ENCODE results near the gene ABI3. TPM values are rescaled to one million over a fixed set of nuclear protein-coding genes. Genes with fewer than 3 reads are reported as not detected.

ABI3 gene
- total RNA-seq, 4 donors from 2014 or later, result 2.3 to 6.7 (median 3.0) TPM

DNA sequence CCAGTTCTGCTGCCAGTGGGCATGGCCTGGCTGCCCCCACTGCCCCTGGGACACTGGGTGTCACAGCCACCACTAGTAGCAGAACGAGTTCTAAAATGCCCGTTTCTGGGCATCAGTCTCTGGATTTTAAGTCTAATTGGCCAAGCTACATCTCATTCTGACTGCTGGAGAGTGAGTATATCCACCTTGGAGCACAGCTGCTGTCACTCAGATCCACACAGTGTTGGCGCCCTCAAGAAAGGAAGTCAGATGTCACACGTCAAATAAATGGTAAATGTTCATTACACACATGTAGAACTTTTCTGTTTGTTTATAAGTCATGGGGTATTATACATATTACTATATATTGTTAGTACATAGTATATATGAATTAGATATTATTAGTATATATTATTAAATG is 19.6 kb upstream of the ABI3 start:
- no peaks in the 10 kb centered on the region for H3K9me3 ChIP-seq
- H3K27me3 ChIP-seq, result no peaks in the 10 kb centered on the region
- no peaks in the 10 kb centered on the region for H3K36me3 ChIP-seq
- H3K4me1 ChIP-seq, result peaks cover 14% of the 10 kb centered on the region
- no peak for TF ChIP-seq POLR2A (IDR thresholded peaks at IDR 0.05)
- TF ChIP-seq, protein P1, sequence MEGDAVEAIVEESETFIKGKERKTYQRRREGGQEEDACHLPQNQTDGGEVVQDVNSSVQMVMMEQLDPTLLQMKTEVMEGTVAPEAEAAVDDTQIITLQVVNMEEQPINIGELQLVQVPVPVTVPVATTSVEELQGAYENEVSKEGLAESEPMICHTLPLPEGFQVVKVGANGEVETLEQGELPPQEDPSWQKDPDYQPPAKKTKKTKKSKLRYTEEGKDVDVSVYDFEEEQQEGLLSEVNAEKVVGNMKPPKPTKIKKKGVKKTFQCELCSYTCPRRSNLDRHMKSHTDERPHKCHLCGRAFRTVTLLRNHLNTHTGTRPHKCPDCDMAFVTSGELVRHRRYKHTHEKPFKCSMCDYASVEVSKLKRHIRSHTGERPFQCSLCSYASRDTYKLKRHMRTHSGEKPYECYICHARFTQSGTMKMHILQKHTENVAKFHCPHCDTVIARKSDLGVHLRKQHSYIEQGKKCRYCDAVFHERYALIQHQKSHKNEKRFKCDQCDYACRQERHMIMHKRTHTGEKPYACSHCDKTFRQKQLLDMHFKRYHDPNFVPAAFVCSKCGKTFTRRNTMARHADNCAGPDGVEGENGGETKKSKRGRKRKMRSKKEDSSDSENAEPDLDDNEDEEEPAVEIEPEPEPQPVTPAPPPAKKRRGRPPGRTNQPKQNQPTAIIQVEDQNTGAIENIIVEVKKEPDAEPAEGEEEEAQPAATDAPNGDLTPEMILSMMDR (IDR thresholded peaks at IDR 0.05), result no peak
- H3K27ac ChIP-seq, result no peak overlapping the region
- no peak for DNase-seq (ENCODE audit: low spot score in 2 of 2)
- H3K4me3 ChIP-seq, result no peak overlapping the region
- WGBS, result 37% methylated on average over 4 of the region's 4 CpGs

DNA sequence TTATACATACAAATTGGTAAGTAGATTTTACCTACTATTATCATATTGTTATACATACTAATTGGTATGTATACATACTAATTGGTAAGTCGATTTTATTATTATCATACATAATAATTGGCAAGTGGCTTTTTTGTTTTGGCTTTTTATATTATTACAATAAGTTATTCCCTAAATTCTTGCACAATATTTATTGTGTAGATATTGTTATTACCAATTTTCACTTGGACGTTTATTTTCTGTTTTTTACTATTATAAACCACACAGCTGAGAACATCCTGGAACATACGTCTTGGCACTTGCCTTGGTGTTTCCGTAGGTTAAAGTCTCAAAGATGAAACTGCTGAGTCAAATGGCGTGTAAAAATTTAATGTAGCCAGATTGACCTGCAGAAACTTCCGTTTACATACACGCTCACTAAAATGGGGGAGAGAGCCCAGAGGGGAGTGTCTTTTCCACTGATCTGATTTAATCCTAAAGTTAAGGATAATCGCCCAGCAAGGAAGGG is 19.0 kb upstream of the ABI3 start:
- TF ChIP-seq POLR2AphosphoS5 (IDR thresholded peaks at IDR 0.05) (no peak), POLR2A (IDR thresholded peaks at IDR 0.05) (no peak)
- TF ChIP-seq, protein P1 (IDR thresholded peaks at IDR 0.05), result no peak
- no peak for DNase-seq (ENCODE audit: low spot score in 2 of 2)

DNA sequence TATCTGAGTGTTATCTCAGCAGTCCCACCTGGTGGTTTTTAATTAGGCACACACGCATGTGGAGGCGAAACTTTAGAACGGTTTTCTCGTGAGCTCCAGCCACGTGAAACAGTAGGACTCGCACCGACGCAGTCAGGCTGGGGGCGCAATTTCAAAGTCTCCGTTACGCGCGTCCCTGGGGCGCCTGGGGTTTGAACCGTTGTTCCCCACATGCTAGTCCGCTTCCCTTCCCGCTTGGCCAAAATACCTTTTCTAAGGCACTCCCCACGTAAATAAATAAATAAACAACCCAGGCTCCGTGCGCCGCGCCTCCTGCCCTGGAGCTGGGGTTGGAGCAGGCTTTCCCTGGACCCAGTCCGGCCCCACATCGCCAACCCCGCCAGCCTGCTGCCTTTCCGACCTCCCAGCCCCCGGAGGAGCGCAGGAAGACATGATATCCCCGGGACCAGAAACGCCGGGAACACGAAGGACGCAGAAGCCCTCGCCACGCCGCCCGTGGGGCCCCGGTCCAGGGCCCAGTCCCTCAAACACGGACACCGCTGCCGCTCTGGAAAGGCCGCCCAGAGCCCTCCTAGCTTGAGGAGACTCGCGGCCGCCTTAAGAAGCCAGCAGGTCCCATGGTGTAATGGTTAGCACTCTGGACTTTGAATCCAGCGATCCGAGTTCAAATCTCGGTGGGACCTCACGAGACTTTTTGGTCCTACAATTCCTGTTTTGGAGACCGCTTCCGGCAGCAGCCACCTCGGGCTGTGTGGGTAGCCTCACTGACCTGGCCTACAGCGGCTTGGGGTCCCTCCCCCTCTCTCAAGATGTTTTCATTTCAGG is 18.4 kb upstream of the ABI3 start:
- H3K27ac ChIP-seq, result peak overlapping the region; percentile 98
- H3K4me1 ChIP-seq, result peaks cover 14% of the 10 kb centered on the region
- no peaks in the 10 kb centered on the region for H3K9me3 ChIP-seq
- H3K4me3 ChIP-seq, result peak overlapping the region; percentile 63
- H3K36me3 ChIP-seq, result no peaks in the 10 kb centered on the region
- H3K27me3 ChIP-seq, result no peaks in the 10 kb centered on the region
- DNase-seq (ENCODE audit: low spot score in 2 of 2), result peak; percentile 95 to 97
- TF ChIP-seq EP300 (IDR thresholded peaks at IDR 0.05) (no peak), POLR2AphosphoS5 (IDR thresholded peaks at IDR 0.05) (peak; percentile 28 to 85 (median 79))
- TF ChIP-seq, protein P1 (IDR thresholded peaks at IDR 0.05), result peak in 1 of 2 donors; percentile 2
- whole genome bisulfite sequencing, result under 1% methylated on average over 36 of the region's 53 CpGs

More for the DNA sequence above, 19.0 kb upstream of the ABI3 start:
- Histone ChIP-seq H3K36me3 (no peaks in the 10 kb centered on the region), H3K27me3 (no peaks in the 10 kb centered on the region), H3K9me3 (no peaks in the 10 kb centered on the region), H3K27ac (peak overlapping the region; percentile 98), H3K4me1 (peaks cover 14% of the 10 kb centered on the region), H3K4me3 (peak overlapping the region; percentile 63)
- WGBS, result 7% methylated on average over 8 of the region's 8 CpGs

DNA sequence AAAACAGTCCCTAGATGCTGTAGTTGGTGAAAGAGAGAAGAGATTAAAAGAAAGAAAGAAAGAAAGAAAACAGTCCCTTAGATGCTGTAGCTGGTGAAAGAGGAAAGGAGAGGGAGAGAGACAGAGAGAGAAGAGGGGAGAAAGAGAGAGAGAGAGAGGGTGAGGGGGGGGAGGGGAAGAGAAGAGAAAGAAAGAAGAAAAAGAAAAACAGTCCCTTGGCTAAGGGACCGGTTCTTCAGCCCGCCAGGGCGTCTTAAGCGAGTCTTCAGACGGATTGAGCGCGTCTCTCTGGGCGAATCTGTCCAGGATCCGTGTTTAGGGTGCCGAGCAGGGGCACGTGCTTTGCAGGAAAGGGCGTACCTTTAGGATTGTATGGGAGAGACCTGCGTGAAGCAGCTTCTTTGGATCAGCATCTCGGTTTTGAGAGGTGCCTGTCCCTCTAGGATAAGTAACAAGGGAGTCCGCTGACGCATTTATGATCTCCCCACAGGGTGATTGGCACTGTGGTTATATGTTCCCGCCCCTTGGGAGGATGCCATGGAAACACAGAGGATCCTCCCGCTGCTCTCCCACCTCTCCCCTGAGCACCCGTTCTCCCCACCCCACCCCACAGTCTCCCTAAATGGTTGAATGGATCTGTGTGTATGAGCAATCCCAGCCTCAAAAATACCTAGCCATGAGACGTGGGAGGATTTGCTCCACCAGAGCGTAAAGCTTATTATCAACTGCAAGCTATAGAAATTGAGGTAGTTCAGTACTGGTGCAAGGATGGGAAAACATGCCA is 16.8 kb upstream of the ABI3 start:
- WGBS, result 9% methylated on average over 18 of the region's 21 CpGs
- TF ChIP-seq POLR2A (IDR thresholded peaks at IDR 0.05) (no peak), EP300 (IDR thresholded peaks at IDR 0.05) (no peak), POLR2AphosphoS5 (IDR thresholded peaks at IDR 0.05) (no peak)
- TF ChIP-seq, protein P1 (IDR thresholded peaks at IDR 0.05), result no peak
- H3K4me3 ChIP-seq, result peak overlapping the region; percentile 63
- H3K27me3 ChIP-seq, result no peaks in the 10 kb centered on the region
- no peaks in the 10 kb centered on the region for H3K9me3 ChIP-seq
- peaks cover 14% of the 10 kb centered on the region for H3K4me1 ChIP-seq
- peak overlapping the region; percentile 98 for H3K27ac ChIP-seq
- H3K36me3 ChIP-seq, result no peaks in the 10 kb centered on the region
- DNase-seq (ENCODE audit: low spot score in 2 of 2), result peak in 1 of 2 donors; percentile 87

DNA sequence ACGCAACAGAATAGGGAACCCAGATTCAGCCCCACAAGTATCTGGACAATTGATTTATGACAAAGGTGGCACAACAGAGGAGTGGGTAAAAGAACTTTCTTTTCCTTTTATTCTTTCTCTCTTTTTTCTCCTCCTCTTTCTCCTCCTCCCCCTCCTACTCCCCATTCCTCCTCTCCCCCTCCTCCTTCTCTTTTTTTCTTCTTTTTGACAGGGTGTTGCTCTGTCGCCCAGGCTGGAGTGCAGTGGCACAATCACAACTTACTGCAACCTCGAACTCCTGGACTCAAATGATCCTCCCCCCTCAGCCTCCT is 16.3 kb upstream of the ABI3 start:
- no peaks in the 10 kb centered on the region for H3K9me3 ChIP-seq
- no peak overlapping the region for H3K4me3 ChIP-seq
- TF ChIP-seq POLR2A (IDR thresholded peaks at IDR 0.05) (no peak), POLR2AphosphoS5 (IDR thresholded peaks at IDR 0.05) (no peak), EP300 (IDR thresholded peaks at IDR 0.05) (no peak)
- TF ChIP-seq, protein P1 (IDR thresholded peaks at IDR 0.05), result no peak
- 44% methylated on average over 3 of the region's 3 CpGs for WGBS
- H3K27me3 ChIP-seq, result no peaks in the 10 kb centered on the region
- no peaks in the 10 kb centered on the region for H3K36me3 ChIP-seq
- H3K4me1 ChIP-seq, result peaks cover 14% of the 10 kb centered on the region
- no peak for DNase-seq (ENCODE audit: low spot score in 2 of 2)
- peak overlapping the region; percentile 98 for H3K27ac ChIP-seq
